Neural cell (in vitro differentiated cells): Measurements from ENCODE around the gene DCN. TPM values are rescaled to one million over a fixed set of nuclear protein-coding genes. Genes with fewer than 3 reads are reported as not detected.

ENCODE experiments used
- H2AFZ ChIP-seq: fragments of 200-600, 300-800 bp; sonication (generic), shearing (Covaris generic); 2 replicates; pipeline ENCODE4 v1.6.0; 2014; ENCODE audit warnings: low read depth, mild to moderate bottlenecking, antibody characterized with exemption, low read length, moderate library complexity
- H3F3A ChIP-seq: fragments of 200-600 bp; shearing (Covaris generic); 2 replicates; pipeline ENCODE4 v1.6.1; 2016; ENCODE audit warnings: mild to moderate bottlenecking, moderate library complexity, mixed read lengths, antibody characterized with exemption, low read length; ENCODE audit not compliant: insufficient read depth, poor library complexity, severe bottlenecking
- H3K27ac ChIP-seq: fragments of 200-600, 300-800 bp; sonication (generic), shearing (Covaris generic); 2 replicates; pipeline ENCODE4 v1.5.1; 2014; ENCODE audit warnings: mild to moderate bottlenecking, low read length, moderate library complexity
- H3K27me3 ChIP-seq: fragments of 300-800, 200-600 bp; sonication (generic), shearing (Covaris generic); 2 replicates; pipeline ENCODE4 v1.6.0; 2014; ENCODE audit warnings: mild to moderate bottlenecking, low read depth, low read length, moderate library complexity; ENCODE audit not compliant: insufficient read depth
- H3K36me3 ChIP-seq: fragments of 300-800, 200-600 bp; sonication (generic), shearing (Covaris generic); 2 replicates; pipeline ENCODE4 v1.5.1; 2014; ENCODE audit warnings: mild to moderate bottlenecking, antibody characterized with exemption, low read length, moderate library complexity; ENCODE audit not compliant: insufficient read depth
- H3K4me2 ChIP-seq: fragments of 300-800, 200-600 bp; sonication (generic), shearing (Covaris generic); 2 replicates; pipeline ENCODE4 v1.6.0; 2014; ENCODE audit warnings: mild to moderate bottlenecking, low read length
- H3K4me3 ChIP-seq: fragments of 300-800, 200-600 bp; sonication (generic), shearing (Covaris generic); 2 replicates; pipeline ENCODE4 v1.5.1; 2014; ENCODE audit warnings: mild to moderate bottlenecking, low read length, moderate library complexity
- H3K79me2 ChIP-seq: fragments of 200-600 bp; shearing (Covaris generic); replicated peaks from 2 replicates; pipeline ENCODE4 v1.6.0; 2014; ENCODE audit warnings: mild to moderate bottlenecking, low read length, moderate library complexity; ENCODE audit not compliant: insufficient read depth
- H3K9ac ChIP-seq: fragments of 300-800, 200-600 bp; sonication (generic), shearing (Covaris generic); 2 replicates; pipeline ENCODE4 v1.6.1; 2016; ENCODE audit warnings: mild to moderate bottlenecking, low read length, mixed read lengths
- H3K9me2 ChIP-seq: fragments of 200-600 bp; shearing (Covaris generic); 2 replicates; pipeline ENCODE4 v1.6.1; 2016; ENCODE audit warnings: mild to moderate bottlenecking, low read length, mixed read lengths; ENCODE audit not compliant: insufficient read depth
- H3K9me3 ChIP-seq: fragments of 200-600, 300-800 bp; sonication (generic), shearing (Covaris generic); 2 replicates; pipeline ENCODE4 v1.6.1; 2016; ENCODE audit warnings: mild to moderate bottlenecking, mixed run types, low read length, moderate library complexity, mixed read lengths
- H4K20me1 ChIP-seq: fragments of 200-600 bp; shearing (Covaris generic); 2 replicates; pipeline ENCODE4 v1.6.1; 2016; ENCODE audit warnings: mild to moderate bottlenecking, mixed run types; ENCODE audit not compliant: insufficient read depth
- EP300 ChIP-seq: fragments of 450-650 bp; conservative IDR thresholded peaks from 2 replicates; pipeline ENCODE4 v1.6.1; 2014; ENCODE audit warnings: antibody characterized with exemption, mild to moderate bottlenecking, moderate library complexity; ENCODE audit not compliant: poor library complexity, severe bottlenecking
- EZH2 ChIP-seq: fragments of 200-600, 300-800 bp; shearing (Covaris generic), sonication (generic); IDR thresholded peaks from 2 replicates; pipeline ENCODE4 v1.6.1; 2014; ENCODE audit warnings: antibody characterized with exemption, low read length, borderline replicate concordance, mild to moderate bottlenecking; ENCODE audit not compliant: insufficient read depth, poor library complexity, severe bottlenecking
- MXI1 ChIP-seq: fragments of 450-650 bp; conservative IDR thresholded peaks from 2 replicates; pipeline ENCODE4 v1.6.1; 2014; ENCODE audit warnings: antibody characterized with exemption, mild to moderate bottlenecking; ENCODE audit not compliant: poor library complexity, severe bottlenecking
- POLR2AphosphoS5 ChIP-seq: IDR thresholded peaks from 2 replicates; pipeline ENCODE4 v1.6.1; 2012
- RAD21 ChIP-seq: fragments of 450-650 bp; conservative IDR thresholded peaks from 2 replicates; pipeline ENCODE4 v1.6.1; 2014; ENCODE audit warnings: antibody characterized with exemption, mild to moderate bottlenecking, moderate library complexity
- SMC3 ChIP-seq: fragments of 450-650 bp; conservative IDR thresholded peaks from 2 replicates; pipeline ENCODE4 v1.6.1; 2014; ENCODE audit warnings: antibody characterized with exemption, mild to moderate bottlenecking, moderate library complexity; ENCODE audit not compliant: poor library complexity
- TAF1 ChIP-seq: IDR thresholded peaks from 2 replicates; pipeline ENCODE4 v1.6.1; 2012; ENCODE audit warnings: low read depth
- polyA plus RNA-seq: library from polyadenylated mRNA; depleted of rRNA; stranded (reverse); fragments of >200 nt; gene quantifications from 2 replicates; pipeline ENCODE4 v1.2.3, GENCODE V29; 2014
- TF ChIP-seq, protein P1 (sequence below): fragments of 450-650 bp; IDR thresholded peaks from 2 replicates; pipeline ENCODE4 v1.5.1; 2014; ENCODE audit warnings: antibody characterized with exemption, mild to moderate bottlenecking, moderate library complexity; ENCODE audit not compliant: poor library complexity, severe bottlenecking
- TF ChIP-seq, protein P2 (sequence below): IDR thresholded peaks from 2 replicates; pipeline ENCODE4 v1.6.1; 2012; ENCODE audit warnings: borderline replicate concordance

DCN gene
- polyA plus RNA-seq, 1 donor from 2014 or later: not detected

GRCh38 chr12:91219919-91220318, 37.3 kb upstream of the DCN start (continued):
- TF ChIP-seq, protein P1, sequence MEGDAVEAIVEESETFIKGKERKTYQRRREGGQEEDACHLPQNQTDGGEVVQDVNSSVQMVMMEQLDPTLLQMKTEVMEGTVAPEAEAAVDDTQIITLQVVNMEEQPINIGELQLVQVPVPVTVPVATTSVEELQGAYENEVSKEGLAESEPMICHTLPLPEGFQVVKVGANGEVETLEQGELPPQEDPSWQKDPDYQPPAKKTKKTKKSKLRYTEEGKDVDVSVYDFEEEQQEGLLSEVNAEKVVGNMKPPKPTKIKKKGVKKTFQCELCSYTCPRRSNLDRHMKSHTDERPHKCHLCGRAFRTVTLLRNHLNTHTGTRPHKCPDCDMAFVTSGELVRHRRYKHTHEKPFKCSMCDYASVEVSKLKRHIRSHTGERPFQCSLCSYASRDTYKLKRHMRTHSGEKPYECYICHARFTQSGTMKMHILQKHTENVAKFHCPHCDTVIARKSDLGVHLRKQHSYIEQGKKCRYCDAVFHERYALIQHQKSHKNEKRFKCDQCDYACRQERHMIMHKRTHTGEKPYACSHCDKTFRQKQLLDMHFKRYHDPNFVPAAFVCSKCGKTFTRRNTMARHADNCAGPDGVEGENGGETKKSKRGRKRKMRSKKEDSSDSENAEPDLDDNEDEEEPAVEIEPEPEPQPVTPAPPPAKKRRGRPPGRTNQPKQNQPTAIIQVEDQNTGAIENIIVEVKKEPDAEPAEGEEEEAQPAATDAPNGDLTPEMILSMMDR: no peak

DNA sequence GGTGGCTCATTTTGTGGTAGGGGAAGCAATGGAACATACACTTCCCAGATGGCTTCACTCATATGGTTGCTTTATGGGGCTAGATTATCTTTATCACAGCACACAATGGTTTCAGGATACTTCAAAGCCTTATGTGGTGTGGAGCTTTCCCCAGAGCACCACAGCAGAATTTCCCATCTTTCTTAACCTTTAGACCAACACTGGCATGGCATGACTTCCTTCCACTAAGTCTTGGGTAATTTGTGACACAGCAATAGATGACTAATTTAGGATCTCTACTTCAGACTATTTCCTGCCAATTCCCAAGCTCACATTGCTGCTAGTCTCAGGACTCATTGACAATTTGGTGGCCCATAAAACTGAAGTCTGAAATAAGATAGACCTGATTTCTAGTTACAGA, 36.9 kb upstream of the DCN start:
- Histone ChIP-seq H3K36me3 (no peaks in the 10 kb centered on the region), H3K79me2 (no peaks in the 10 kb centered on the region), H3K27ac (no peak overlapping the region), H2AFZ (no peak overlapping the region), H3K4me3 (no peak overlapping the region), H4K20me1 (no peaks in the 10 kb centered on the region), H3K27me3 (no peaks in the 10 kb centered on the region), H3K9ac (no peak overlapping the region), H3F3A (no peaks in the 10 kb centered on the region), H3K4me2 (no peak overlapping the region), H3K9me3 (no peaks in the 10 kb centered on the region), H3K9me2 (no peaks in the 10 kb centered on the region)
- TF ChIP-seq POLR2AphosphoS5 (no peak), EZH2 (no peak), RAD21 (no peak), MXI1 (no peak), TAF1 (no peak), EP300 (no peak), SMC3 (no peak)
- TF ChIP-seq, protein P2, sequence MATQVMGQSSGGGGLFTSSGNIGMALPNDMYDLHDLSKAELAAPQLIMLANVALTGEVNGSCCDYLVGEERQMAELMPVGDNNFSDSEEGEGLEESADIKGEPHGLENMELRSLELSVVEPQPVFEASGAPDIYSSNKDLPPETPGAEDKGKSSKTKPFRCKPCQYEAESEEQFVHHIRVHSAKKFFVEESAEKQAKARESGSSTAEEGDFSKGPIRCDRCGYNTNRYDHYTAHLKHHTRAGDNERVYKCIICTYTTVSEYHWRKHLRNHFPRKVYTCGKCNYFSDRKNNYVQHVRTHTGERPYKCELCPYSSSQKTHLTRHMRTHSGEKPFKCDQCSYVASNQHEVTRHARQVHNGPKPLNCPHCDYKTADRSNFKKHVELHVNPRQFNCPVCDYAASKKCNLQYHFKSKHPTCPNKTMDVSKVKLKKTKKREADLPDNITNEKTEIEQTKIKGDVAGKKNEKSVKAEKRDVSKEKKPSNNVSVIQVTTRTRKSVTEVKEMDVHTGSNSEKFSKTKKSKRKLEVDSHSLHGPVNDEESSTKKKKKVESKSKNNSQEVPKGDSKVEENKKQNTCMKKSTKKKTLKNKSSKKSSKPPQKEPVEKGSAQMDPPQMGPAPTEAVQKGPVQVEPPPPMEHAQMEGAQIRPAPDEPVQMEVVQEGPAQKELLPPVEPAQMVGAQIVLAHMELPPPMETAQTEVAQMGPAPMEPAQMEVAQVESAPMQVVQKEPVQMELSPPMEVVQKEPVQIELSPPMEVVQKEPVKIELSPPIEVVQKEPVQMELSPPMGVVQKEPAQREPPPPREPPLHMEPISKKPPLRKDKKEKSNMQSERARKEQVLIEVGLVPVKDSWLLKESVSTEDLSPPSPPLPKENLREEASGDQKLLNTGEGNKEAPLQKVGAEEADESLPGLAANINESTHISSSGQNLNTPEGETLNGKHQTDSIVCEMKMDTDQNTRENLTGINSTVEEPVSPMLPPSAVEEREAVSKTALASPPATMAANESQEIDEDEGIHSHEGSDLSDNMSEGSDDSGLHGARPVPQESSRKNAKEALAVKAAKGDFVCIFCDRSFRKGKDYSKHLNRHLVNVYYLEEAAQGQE: no peak
- TF ChIP-seq, protein P1: no peak

DNA sequence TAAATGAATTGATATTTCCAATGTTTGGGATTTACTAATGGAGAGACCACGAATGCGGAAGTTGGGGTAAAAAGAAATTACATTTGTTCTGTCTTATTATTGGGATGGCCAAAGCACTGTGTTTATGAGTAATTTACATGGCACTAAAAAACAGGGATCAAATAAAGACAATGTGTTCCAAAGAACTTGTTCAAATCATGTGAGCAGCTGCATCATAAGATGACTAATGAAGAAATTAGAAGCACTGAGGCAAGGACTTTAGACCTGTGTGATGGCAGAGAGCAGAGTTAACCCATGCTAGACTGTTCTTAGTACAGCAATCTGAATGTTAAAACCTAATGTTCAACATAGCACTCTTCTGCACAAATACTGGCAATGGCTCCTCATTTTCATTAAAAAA, 34.3 kb upstream of the DCN start:
- Histone ChIP-seq H3K4me3 (no peak overlapping the region), H3F3A (no peaks in the 10 kb centered on the region), H3K9me3 (no peaks in the 10 kb centered on the region), H2AFZ (no peak overlapping the region), H3K4me2 (no peak overlapping the region), H3K36me3 (no peaks in the 10 kb centered on the region), H3K79me2 (no peaks in the 10 kb centered on the region), H3K9me2 (no peaks in the 10 kb centered on the region), H4K20me1 (no peaks in the 10 kb centered on the region), H3K27me3 (no peaks in the 10 kb centered on the region), H3K27ac (no peak overlapping the region), H3K9ac (no peak overlapping the region)
- TF ChIP-seq EZH2: no peak
- TF ChIP-seq MXI1: no peak
